Measurements from ENCODE around the gene DNASE2.
A peak's percentile ranks its signal among the peaks of the same experiment; 100 is the strongest.
"Not testable (repeated sequence)": the region's sequence is repeated elsewhere in the genome, so short reads cannot be mapped to it uniquely, and the experiment has no call there.

Gene DNASE2

DNA sequence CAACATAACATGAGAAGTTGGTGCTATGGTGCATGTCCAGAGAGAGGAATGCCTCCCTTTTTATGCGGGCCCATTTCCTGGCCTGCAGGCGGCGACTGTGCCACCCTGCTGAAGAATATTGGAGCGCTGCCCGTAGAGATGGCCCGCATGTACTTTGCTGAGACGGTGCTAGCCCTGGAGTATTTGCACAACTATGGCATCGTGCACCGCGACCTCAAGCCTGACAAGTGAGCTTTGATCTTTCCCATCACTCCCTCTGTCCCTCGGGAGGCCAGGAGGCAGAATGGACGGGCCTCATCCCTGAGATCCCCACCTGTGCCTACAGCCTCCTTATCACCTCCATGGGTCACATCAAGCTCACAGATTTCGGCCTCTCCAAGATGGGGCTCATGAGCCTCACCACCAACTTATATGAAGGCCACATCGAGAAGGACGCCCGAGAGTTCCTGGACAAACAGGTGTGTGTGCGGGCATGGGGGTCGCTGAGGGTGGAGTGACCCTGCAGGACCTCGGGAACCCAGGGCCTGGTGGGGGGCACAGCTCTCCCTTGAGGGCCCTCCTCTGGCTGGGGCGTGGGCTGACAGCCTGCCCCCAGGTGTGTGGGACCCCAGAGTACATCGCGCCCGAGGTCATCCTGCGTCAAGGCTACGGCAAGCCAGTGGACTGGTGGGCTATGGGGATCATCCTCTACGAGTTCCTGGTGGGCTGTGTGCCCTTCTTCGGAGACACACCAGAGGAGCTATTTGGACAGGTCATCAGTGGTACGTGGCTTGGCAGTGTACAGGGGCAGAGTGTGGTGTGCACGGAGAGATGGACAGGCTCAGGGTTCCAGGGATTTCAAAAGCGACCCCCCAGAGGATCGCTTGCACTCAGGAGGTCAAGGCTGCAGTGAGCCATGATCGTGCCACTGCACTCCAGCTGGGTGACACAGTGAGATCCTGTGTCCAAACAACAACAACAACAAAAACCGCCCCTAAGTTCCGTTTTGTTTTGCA, 16.2 kb downstream of the DNASE2 start:
- no peak for DNase-seq
- TF ChIP-seq POLR2A (IDR thresholded peaks at IDR 0.05; ENCODE audit: low read length) (no peak), GATA1 (IDR thresholded peaks at IDR 0.05; ENCODE audit: low read depth, low read length) (no peak)

- no peak for TF ChIP-seq POLR2A (IDR thresholded peaks at IDR 0.05; ENCODE audit: low read length)
- no peak for TF ChIP-seq GATA1 (IDR thresholded peaks at IDR 0.05; ENCODE audit: low read depth, low read length)
- DNase-seq: no peak
Measured at GRCh38 chr19:12864143-12864542, 17.1 kb downstream of the DNASE2 start.

DNA sequence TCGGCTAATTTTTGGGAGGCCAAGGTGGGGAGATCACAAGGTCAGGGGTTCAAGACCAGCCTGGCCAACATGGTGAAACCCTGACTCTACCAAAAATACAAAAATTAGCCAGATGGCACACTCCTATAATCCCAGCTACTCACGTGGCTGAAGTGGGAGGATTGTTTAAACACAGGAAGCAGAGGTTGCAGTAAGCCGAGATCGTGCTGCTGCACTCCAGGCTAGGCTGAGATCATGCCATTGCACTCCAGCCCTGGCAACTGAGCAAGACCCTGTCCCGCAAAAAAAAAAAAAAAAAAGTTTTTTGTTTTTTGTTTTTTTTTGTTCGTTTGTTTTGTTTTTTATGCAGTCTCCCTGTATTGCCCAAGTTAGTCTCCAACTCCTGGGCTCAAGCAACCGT, 21.7 kb downstream of the DNASE2 start:
- no peak for DNase-seq
- TF ChIP-seq POLR2A (IDR thresholded peaks at IDR 0.05; ENCODE audit: low read length) (no peak), GATA1 (IDR thresholded peaks at IDR 0.05; ENCODE audit: low read depth, low read length) (no peak)

DNA sequence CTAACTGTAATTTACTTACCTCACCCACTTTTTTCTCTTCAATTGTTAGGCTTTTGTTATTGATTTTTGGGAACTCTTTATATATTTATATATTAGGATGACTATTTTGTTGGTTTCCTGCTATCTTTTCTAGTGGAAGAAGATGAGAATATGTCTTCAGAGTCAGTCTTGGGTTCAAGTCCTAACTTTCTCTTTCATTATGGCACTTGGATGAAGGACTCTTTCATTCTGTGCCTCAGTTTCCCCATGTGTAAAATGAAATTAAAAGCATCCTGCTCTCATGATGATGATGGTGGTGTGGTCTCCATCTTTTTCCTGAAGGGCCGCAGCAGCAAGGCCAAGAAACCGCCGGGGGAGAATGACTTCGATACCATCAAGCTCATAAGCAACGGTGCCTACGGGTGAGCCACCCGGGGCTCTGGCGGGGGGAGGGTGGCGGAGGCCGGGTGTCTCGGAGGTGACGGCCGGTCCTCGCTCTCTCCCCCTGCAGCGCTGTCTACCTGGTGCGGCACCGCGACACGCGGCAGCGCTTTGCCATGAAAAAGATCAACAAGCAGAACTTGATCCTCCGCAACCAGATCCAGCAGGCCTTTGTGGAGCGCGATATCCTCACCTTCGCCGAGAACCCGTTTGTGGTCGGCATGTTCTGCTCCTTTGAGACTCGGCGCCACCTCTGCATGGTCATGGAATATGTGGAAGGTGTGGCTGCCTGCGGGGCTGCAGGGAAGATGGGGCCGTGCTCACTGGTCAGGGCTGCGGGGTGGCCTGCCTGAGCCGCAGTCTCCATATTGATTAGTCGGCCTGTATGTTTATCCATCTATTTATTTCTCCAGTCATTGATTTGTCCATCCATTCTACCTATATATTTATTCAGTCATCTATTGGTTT, 23.0 kb downstream of the DNASE2 start:
- TF ChIP-seq POLR2A (IDR thresholded peaks at IDR 0.05; ENCODE audit: low read length) (no peak), GATA1 (IDR thresholded peaks at IDR 0.05; ENCODE audit: low read depth, low read length) (no peak)
- no peak for DNase-seq

DNA sequence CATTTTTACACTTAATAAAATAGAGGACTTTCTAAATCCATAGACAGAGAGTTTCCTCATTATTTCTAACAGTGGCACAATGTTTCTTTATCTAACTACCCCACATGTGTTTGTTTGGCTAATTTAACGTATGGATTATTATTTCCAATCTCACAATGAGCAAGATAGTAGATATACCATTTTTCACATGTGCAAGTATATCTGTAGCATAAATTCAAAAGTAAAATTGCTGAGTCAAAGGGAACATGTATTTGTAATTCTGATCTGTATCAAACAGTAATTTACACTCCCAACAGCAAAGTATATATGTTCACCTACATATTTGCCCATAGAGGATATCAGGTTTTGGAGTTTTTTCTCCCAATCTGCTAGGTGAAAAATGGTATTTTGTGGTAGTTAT, 24.6 kb downstream of the DNASE2 start:
- peak in 1 of 2 experiments; percentile 68 for DNase-seq
- TF ChIP-seq POLR2A (IDR thresholded peaks at IDR 0.05; ENCODE audit: low read length) (no peak), GATA1 (IDR thresholded peaks at IDR 0.05; ENCODE audit: low read depth, low read length) (no peak)

DNA sequence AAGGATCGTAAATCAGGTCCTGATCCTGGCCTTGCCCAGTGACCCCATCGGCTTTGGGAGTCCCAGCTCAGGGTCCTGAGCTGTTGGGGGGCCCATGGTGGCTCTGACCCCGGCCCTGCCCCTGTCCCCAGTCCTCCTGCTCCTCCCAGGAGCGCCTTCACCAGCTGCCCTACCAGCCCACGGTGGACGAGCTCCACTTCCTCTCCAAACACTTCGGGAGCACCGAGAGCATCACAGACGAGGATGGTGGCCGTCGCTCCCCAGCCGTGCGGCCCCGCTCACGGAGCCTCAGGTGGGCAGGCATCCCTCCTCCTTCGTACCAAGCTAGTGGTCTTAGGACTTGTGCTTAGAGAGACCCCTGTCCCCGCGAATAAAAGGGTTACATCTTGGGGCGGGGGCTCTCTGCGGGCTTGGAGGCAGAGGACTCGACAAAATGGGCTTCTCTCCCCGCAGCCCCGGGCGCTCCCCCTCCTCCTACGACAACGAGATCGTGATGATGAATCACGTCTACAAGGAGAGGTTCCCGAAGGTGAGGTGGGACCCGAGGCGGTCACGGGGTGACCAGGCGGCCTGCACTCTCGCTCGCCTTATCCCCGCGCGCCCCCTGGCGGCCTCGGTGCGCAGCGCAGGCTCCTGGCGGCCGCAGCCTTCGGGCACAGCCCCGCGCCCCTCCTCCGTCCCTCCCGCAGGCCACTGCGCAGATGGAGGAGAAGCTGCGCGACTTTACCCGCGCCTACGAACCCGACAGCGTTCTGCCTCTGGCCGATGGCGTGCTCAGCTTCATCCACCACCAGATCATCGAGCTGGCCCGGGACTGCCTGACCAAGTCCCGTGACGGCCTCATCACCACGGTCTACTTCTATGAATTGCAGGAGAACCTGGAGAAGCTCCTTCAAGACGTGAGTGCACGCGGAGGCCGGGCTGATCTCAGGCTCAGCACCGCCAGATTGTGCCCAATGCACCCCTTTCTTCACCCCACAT, 33.8 kb downstream of the DNASE2 start:
- DNase-seq: peak; percentile 83 to 91
- TF ChIP-seq POLR2A (IDR thresholded peaks at IDR 0.05; ENCODE audit: low read length) (no peak), GATA1 (IDR thresholded peaks at IDR 0.05; ENCODE audit: low read depth, low read length) (no peak)

DNA sequence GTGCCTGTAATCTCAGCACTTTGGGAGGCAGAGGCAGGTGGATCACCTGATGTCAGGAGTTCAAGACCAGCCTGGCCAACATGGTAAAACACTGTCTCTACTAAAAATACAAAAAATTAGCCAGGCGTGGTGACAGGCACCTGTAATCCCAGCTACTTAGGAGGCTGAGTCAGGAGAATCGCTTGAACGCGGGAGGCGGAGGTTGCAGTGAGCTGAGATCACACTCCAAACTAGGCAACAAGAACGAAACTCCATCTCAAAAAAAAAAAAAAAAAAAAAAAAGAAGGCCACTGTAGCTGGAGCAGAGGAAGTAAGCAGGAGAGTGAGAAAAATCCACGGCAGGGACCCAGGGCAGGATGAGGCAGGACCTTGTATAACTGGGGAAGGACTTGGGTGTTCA, 34.6 kb downstream of the DNASE2 start:
- DNase-seq: not testable (repeated sequence)

- DNase-seq: peak; percentile 45 to 79
- TF ChIP-seq GATA1 (IDR thresholded peaks at IDR 0.05; ENCODE audit: low read depth, low read length) (no peak), POLR2A (IDR thresholded peaks at IDR 0.05; ENCODE audit: low read length) (no peak)
Measured at GRCh38 chr19:12843999-12844732, 37.1 kb downstream of the DNASE2 start.

DNA sequence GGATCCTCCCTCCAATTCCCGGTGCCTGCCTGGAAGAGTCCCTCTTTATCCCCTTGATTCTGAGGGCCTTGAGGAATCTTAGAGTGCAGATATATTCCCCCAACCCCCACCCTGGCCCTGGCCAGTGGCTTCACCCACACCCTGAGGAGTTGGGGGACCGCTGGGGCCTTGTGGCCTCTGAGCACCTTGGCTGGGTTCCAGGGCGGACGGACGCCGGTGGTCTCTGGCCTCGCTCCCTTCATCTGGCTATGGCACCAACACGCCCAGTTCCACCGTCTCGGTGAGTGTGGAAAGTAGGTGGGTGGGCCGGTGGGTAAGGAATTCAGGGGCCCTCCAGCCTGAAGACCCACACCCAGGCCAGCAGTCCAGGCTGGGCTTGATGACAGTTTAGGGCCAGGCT, 37.9 kb downstream of the DNASE2 start:
- TF ChIP-seq GATA1 (IDR thresholded peaks at IDR 0.05; ENCODE audit: low read depth, low read length): no peak
- DNase-seq: no peak

DNA sequence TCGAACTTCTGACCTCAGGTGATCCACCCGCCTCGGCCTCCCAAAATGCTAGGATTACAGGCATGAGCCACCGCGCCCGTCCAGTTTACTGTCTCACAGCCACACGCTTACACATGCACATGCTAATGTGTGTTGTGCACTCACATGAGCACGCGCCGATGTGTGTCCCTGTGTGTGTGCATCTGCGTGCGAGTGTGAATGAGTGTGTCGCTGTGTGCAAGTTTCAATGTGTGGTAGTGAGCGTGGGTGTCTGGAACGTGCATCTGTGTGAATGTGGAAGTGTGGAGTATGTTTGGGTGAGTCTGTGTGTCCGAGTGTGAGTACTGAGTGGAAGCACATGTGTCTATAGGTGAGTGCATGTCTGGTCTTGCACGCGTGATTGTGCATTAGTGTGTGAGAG, 38.7 kb downstream of the DNASE2 start:
- DNase-seq: no peak
- TF ChIP-seq GATA1 (IDR thresholded peaks at IDR 0.05; ENCODE audit: low read depth, low read length): no peak

DNA sequence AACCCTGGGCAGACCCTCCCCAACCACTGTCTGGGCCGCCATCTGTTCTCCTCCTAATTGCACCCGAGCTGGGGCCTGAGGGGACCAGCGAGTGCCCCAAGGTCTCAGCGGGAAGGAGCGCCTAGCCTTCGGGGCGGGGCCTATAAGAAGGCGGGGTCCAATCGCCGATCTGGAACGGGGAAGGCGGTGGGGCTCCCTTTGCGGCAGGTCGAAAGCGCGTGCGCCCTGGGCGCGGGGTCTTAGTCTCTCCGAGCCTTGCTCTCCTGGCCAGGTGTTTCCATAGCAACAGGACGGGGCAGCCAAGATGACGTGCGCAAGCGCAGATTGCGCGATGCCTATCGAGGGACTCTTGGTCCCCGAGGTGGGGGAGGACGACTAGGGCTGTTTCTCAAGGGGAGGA, 40.2 kb downstream of the DNASE2 start:
- peak; percentile 79 to 82 for DNase-seq
- TF ChIP-seq POLR2A (IDR thresholded peaks at IDR 0.05; ENCODE audit: low read length) (no peak), GATA1 (IDR thresholded peaks at IDR 0.05; ENCODE audit: low read depth, low read length) (no peak)

GRCh38 chr19:12840091-12841079, 40.9 kb downstream of the DNASE2 start:
- no peak for TF ChIP-seq POLR2A (IDR thresholded peaks at IDR 0.05; ENCODE audit: low read length)
- DNase-seq: peak; percentile 92 to 95
